Nephron (organoid): ENCODE measurements around the gene SYNPO.

Experiments used
- H3K27ac Mint-ChIP-seq, 3 experiments: 2 replicates each; pipeline ENCODE4 v1.8.0; 2020; ENCODE audit warnings: mixed read lengths in 3 of 3, mild to moderate bottlenecking in 2 of 3, moderate library complexity in 1 of 3
- H3K27me3 Mint-ChIP-seq: 2 replicates; pipeline ENCODE4 v1.8.0; 2021; ENCODE audit warnings: low read depth, mild to moderate bottlenecking, moderate library complexity, mixed read lengths
- H3K36me3 Mint-ChIP-seq: 2 replicates; pipeline ENCODE4 v1.8.0; 2020; ENCODE audit warnings: low read depth, mixed read lengths
- H3K4me1 Mint-ChIP-seq: 2 replicates; pipeline ENCODE4 v1.8.0; 2020; ENCODE audit warnings: mixed read lengths
- H3K4me3 Mint-ChIP-seq, 3 experiments: 2 replicates each; pipeline ENCODE4 v1.8.0; 2020; ENCODE audit warnings: mild to moderate bottlenecking in 3 of 3, mixed read lengths in 3 of 3, moderate library complexity in 2 of 3
- H3K9me3 Mint-ChIP-seq: 2 replicates; pipeline ENCODE4 v1.8.0; 2020; ENCODE audit warnings: mixed read lengths
- TF ChIP-seq, protein P1 (sequence below), 3 experiments: fragments of 200-600 bp; sonication (generic); IDR thresholded peaks; one replicate each; pipeline ENCODE4 v1.5.0; 2021; ENCODE audit warnings: antibody characterized with exemption in 3 of 3; ENCODE audit not compliant: unreplicated experiment in 3 of 3

Gene SYNPO

DNA sequence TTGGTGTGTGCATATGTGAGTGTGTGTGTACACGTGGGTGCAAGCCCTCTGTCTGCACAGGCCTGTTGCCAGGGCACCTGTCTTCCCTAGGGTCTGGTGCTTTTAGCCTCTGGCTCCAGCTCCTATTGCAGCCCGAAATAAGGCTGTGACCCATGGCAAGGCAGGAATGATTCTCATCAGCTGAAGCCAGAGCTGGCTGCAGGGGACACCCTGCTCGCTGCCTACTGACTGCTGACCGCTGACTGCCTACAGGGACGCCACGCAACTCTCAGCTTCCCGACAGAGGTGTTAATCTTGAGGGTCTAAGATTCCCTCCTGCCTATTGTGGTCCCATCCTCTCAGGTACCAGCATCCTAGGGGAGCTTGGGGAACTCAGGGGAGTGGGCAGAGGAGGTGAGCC lies 20.6 kb downstream of the SYNPO start, which contains the start of gene MYOZ3:
TSS of gene MYOZ3 (plus strand) at position 166 of the 400 bp plus-strand sequence. CDS start 1,691 bp downstream, outside the sequence.
- peaks cover 46% of the 10 kb centered on the region for H3K4me1 Mint-ChIP-seq
- H3K9me3 Mint-ChIP-seq = no peaks in the 10 kb centered on the region
- peaks cover 9% of the 10 kb centered on the region for H3K27me3 Mint-ChIP-seq
- peak within 1 kb of the TSS; percentile 64 to 91 (median 84) for H3K27ac Mint-ChIP-seq
- peaks cover 3% of the 10 kb centered on the region for H3K36me3 Mint-ChIP-seq
- H3K4me3 Mint-ChIP-seq = peak within 1 kb of the TSS; percentile 52 to 67 (median 67)
- TF ChIP-seq, protein P1, sequence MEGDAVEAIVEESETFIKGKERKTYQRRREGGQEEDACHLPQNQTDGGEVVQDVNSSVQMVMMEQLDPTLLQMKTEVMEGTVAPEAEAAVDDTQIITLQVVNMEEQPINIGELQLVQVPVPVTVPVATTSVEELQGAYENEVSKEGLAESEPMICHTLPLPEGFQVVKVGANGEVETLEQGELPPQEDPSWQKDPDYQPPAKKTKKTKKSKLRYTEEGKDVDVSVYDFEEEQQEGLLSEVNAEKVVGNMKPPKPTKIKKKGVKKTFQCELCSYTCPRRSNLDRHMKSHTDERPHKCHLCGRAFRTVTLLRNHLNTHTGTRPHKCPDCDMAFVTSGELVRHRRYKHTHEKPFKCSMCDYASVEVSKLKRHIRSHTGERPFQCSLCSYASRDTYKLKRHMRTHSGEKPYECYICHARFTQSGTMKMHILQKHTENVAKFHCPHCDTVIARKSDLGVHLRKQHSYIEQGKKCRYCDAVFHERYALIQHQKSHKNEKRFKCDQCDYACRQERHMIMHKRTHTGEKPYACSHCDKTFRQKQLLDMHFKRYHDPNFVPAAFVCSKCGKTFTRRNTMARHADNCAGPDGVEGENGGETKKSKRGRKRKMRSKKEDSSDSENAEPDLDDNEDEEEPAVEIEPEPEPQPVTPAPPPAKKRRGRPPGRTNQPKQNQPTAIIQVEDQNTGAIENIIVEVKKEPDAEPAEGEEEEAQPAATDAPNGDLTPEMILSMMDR (IDR thresholded peaks at IDR 0.05; ENCODE audit: unreplicated experiment in 3 of 3) = no peak

DNA sequence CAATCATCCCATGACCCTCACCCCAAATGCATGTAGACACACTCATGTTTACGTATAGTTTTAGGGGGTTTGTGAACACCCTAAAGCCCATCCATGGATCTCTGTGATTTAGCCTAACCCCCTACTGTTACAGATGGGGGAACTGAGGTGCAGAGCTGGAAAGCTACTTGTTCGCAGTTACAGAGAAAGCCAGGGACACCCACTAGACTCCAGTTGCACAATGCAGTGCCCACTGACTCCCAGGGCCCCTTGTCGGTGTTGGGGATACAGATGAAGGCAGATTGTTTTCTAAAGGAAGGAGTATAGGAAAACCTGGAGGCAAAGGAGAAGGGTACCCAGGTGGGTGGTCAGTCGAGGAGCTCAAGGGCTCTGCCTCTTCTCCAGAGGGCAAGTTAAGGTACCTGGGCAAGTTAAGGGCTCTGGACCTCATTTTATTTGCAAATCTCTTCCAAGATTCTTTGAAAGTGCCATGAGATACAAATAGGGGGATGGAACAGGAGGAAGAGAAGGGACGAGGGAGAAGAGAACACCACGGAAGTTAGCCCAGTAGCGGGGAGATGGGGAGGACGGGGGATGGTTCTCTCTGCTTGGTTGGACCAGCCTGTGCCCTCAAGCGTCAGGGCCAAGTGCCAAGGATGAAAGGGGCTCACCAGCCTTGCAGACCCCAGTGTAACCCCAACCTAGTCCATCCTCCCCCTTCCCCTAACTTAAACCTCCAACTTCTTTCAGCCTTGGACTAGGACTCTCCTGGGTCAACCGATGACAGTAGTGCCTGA lies 21.5 kb downstream of the SYNPO start:
- peaks cover 3% of the 10 kb centered on the region for H3K36me3 Mint-ChIP-seq
- TF ChIP-seq, protein P1 (IDR thresholded peaks at IDR 0.05; ENCODE audit: unreplicated experiment in 3 of 3) = no peak
- peak overlapping the region; percentile 52 to 67 (median 67) for H3K4me3 Mint-ChIP-seq
- H3K27ac Mint-ChIP-seq = peak overlapping the region; percentile 64 to 91 (median 84)
- H3K4me1 Mint-ChIP-seq = peaks cover 45% of the 10 kb centered on the region
- H3K27me3 Mint-ChIP-seq = peaks cover 9% of the 10 kb centered on the region
- no peaks in the 10 kb centered on the region for H3K9me3 Mint-ChIP-seq

- Mint-ChIP-seq H3K27me3 (peaks cover 9% of the 10 kb centered on the region), H3K4me1 (peaks cover 36% of the 10 kb centered on the region), H3K36me3 (no peaks in the 10 kb centered on the region), H3K27ac (peak overlapping the region in 1 of 3 experiments; percentile 43), H3K4me3 (no peak overlapping the region), H3K9me3 (no peaks in the 10 kb centered on the region)
- TF ChIP-seq, protein P1 (IDR thresholded peaks at IDR 0.05; ENCODE audit: unreplicated experiment in 3 of 3) = no peak
These were observed 22.5 kb downstream of the SYNPO start for GRCh38 chr5:150662731-150663516.

DNA sequence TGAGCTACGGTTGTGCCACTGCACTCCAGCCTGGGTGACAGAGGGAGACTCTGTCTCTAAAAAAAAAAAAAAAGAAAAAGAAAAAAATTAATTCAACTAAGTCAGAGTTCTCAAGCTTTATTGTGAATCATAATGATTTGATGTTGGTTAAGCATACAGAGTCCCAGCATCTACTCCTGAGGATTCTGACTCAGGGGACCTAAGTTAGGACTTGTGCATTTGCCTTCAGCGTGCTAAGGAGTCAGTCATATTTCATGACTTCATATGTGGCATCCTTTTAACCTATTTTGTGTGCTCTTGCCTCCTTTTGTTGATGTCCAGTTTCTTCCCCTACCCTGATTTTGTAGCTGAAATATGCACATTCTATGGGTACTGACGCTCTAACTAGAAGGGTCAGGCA lies 23.5 kb downstream of the SYNPO start:
- TF ChIP-seq, protein P1 (IDR thresholded peaks at IDR 0.05; ENCODE audit: unreplicated experiment in 3 of 3) = no peak
- no peaks in the 10 kb centered on the region for H3K36me3 Mint-ChIP-seq
- no peak overlapping the region for H3K27ac Mint-ChIP-seq
- H3K4me3 Mint-ChIP-seq = no peak overlapping the region
- H3K27me3 Mint-ChIP-seq = peaks cover 9% of the 10 kb centered on the region
- H3K4me1 Mint-ChIP-seq = peaks cover 28% of the 10 kb centered on the region
- no peaks in the 10 kb centered on the region for H3K9me3 Mint-ChIP-seq

DNA sequence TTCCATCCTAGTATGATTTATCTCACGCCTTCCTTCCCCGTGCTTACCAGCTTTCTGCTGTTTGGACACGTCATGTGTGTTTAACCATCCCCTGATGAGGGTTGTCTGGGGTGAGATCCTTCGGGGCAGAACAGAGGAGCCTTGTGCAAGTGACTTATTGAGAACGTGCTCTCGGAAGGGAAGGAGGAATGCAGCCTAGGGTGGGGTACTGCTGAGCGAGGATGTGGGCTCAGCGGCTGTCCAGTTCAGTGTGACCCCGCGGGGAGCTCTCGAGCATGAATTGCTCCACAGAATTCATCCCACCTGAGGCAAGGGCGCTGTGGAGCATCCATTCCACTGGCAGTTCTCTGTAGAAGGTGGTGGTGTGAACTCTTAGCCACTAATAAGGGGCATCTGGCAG lies 24.6 kb downstream of the SYNPO start:
- Mint-ChIP-seq H3K27ac (no peak overlapping the region), H3K9me3 (no peaks in the 10 kb centered on the region), H3K4me1 (peaks cover 21% of the 10 kb centered on the region), H3K36me3 (no peaks in the 10 kb centered on the region), H3K4me3 (no peak overlapping the region), H3K27me3 (peaks cover 9% of the 10 kb centered on the region)
- TF ChIP-seq, protein P1 (IDR thresholded peaks at IDR 0.05; ENCODE audit: unreplicated experiment in 3 of 3) = no peak
